Small intestine (tissue), 7 donors: ENCODE data around the gene OBSCN. TPM values are rescaled to one million over a fixed set of nuclear protein-coding genes. Genes with fewer than 3 reads are reported as not detected.

Source experiments
- DNase-seq, 2 donors: peaks; one replicate each; pipeline versions ENCODE4 v3.0.0 to v3.0.0-alpha.2; 2013
- FAIRE-seq: peaks from 2 replicates; lab custom pipeline; 2012; peaks lifted over from hg19 to GRCh38; lab: Jason Lieb, UNC
- H3K27ac ChIP-seq, 3 donors: one replicate each; pipeline ENCODE4 v1.5.1; 2013; ENCODE audit warnings: low read length in 2 of 3, mild to moderate bottlenecking in 2 of 3, control low read depth in 1 of 3, inconsistent platforms in 1 of 3, low read depth in 1 of 3, moderate library complexity in 1 of 3
- H3K27me3 ChIP-seq, 3 donors: one replicate each; pipeline ENCODE4 v1.6.1; 2013; ENCODE audit warnings: low read length in 3 of 3, inconsistent platforms in 1 of 3; ENCODE audit not compliant: control insufficient read depth in 3 of 3, insufficient read depth in 3 of 3
- H3K36me3 ChIP-seq, 3 donors: one replicate each; pipeline ENCODE4 v1.6.1; 2013; ENCODE audit warnings: low read length in 3 of 3, inconsistent platforms in 1 of 3, low read depth in 1 of 3, mild to moderate bottlenecking in 1 of 3, moderate library complexity in 1 of 3; ENCODE audit not compliant: control insufficient read depth in 3 of 3, insufficient read depth in 2 of 3
- H3K4me1 ChIP-seq, 3 donors: one replicate each; pipeline ENCODE4 v1.6.1; 2013; ENCODE audit warnings: low read length in 2 of 3, inconsistent platforms in 1 of 3, low read depth in 1 of 3, mild to moderate bottlenecking in 1 of 3, moderate library complexity in 1 of 3; ENCODE audit not compliant: control insufficient read depth in 3 of 3, insufficient read depth in 2 of 3
- H3K4me3 ChIP-seq, 3 donors: one replicate each; pipeline ENCODE4 v1.5.1; 2013; ENCODE audit warnings: low read length in 3 of 3, control low read depth in 1 of 3, inconsistent platforms in 1 of 3, low read depth in 1 of 3, mild to moderate bottlenecking in 1 of 3, moderate library complexity in 1 of 3
- H3K9me3 ChIP-seq, 2 donors: one replicate each; pipeline ENCODE4 v1.6.1; 2013; ENCODE audit warnings: low read depth in 1 of 2, low read length in 1 of 2; ENCODE audit not compliant: control insufficient read depth in 2 of 2, insufficient read depth in 1 of 2
- WGBS, 3 donors: extraction: QIAGEN DNeasy Blood & Tissue Kit; methylation state at CpG; one replicate each; pipeline ENCODE4 v1.1.7; 2013; 5-methylcytosine and 5-hydroxymethylcytosine counted together
- polyA plus RNA-seq, 4 donors: library from polyadenylated mRNA; stranded (reverse) in 3 of 4; unstranded in 1 of 4; fragments of 200-250 nt in 3 of 4; fragments of 120-200 nt in 1 of 4; gene quantifications; one replicate each; pipeline versions ENCODE4 v1.2.1 to v1.2.3, GENCODE V29; 2013
- donor health status: healthy with polysubstance abuse.
- donor health status: control.
- donor health status: control.
- donor health status: Bipolar disorder and iron deficiency.
- donor health status: healthy.

OBSCN gene
- polyA plus RNA-seq, 4 donors = 3.6 to 36.2 (median 5.7) TPM

DNA sequence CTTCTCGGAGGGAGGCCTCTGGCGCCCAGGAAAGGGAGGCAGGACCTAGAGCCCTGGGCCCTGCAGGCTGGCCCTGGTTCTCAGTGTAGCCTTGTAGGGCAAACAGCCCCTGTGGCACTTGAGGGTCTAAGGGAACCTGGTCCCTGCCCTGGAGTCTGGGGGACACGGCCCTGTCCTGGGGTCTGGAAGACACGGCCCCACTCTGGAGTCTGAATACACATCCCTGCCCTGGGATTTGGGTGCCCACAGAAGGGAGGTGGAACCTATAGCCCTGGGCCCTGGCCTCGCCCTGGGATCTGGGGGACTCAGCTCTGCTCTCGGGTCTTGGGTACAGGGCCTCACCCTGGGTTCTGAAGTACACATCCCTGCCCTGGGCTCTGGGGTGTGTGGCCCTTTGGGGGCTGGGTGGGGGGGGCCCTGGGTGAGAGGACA lies 97.9 kb downstream of the OBSCN start:
- DNase-seq = no peak
- peaks cover 0 to 15% (median 0%) of the 10 kb centered on the region in 3 donors for H3K36me3 ChIP-seq

DNA sequence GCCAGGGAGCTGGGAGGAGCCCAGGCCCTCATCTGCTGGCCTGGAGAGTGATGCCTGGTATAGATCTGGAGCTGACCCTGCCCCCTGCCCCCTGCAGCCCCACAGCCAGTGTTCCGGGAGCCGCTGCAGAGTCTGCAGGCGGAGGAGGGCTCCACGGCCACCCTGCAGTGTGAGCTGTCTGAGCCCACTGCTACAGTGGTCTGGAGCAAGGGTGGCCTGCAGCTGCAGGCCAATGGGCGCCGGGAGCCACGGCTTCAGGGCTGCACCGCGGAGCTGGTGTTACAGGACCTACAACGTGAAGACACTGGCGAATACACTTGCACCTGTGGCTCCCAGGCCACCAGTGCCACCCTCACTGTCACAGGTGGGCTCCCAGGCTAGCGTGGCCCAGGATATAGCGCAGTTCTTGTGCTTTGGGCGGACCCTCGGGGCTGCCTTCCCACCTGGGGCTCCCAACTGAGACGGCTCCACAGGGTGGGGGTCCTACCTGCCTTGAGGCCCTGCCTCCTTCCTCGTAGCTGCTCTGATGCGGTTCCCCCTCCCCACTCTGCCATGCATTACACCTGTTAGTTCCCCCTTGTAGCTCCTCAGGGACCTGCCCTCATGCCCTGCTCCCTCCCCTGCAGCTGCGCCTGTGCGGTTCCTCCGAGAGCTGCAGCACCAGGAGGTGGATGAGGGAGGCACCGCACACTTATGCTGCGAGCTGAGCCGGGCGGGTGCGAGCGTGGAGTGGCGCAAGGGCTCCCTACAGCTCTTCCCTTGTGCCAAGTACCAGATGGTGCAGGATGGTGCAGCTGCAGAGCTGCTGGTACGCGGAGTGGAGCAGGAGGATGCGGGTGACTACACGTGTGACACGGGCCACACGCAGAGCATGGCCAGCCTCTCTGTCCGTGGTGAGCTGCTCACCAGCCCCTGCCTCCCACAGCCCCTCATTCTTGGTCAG lies 98.7 kb downstream of the OBSCN start:
- Histone ChIP-seq H3K4me3 (no peak overlapping the region), H3K27me3 (no peaks in the 10 kb centered on the region), H3K4me1 (no peaks in the 10 kb centered on the region), H3K9me3 (peaks cover 3 to 27% of the 10 kb centered on the region in 2 donors), H3K36me3 (peaks cover 0 to 23% (median 0%) of the 10 kb centered on the region in 3 donors), H3K27ac (no peak overlapping the region)
- 67 to 80% (median 73%) methylated on average over 35 of the region's 35 CpGs for WGBS, 3 donors
- DNase-seq = no peak
- FAIRE-seq = no peak

More for the DNA sequence above, 97.9 kb downstream of the OBSCN start:
- Histone ChIP-seq H3K4me3 (no peak overlapping the region), H3K27me3 (no peaks in the 10 kb centered on the region), H3K27ac (no peak overlapping the region), H3K9me3 (peaks cover 3 to 24% of the 10 kb centered on the region in 2 donors), H3K4me1 (no peaks in the 10 kb centered on the region)
- WGBS, 3 donors = 73 to 88% (median 83%) methylated on average over 6 of the region's 6 CpGs
- FAIRE-seq = no peak

DNA sequence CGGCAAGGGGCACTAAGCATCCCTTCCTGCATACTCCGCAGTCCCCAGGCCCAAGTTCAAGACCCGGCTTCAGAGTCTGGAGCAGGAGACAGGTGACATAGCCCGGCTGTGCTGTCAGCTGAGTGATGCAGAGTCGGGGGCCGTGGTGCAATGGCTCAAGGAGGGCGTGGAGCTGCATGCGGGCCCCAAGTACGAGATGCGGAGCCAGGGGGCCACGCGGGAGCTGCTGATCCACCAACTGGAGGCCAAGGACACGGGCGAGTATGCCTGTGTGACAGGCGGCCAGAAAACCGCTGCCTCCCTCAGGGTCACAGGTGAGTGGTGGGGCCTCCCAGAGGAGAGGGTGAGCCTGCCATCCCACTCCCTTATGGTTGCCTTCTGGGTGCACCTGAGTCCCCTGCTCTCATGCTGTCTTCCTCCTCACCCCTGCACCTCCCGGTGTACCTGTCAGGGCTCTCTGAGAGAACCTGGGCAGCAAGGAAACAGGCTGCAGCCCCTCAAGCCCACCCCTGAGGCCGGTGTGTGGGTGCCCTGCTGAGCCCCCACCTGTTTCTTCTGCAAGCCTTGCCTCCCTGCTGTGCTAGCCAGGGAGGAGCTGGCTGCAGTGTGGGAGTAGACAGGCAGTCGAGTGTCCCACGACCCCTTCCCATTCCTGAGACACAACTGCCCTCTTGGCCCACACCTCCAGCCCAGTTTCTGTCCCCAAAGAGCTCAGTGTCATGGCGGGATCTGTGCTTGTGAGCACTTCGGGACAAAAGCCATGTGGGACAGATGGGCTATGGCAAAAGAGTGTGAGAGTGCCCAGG lies 99.6 kb downstream of the OBSCN start:
- Histone ChIP-seq H3K36me3 (peaks cover 0 to 31% (median 0%) of the 10 kb centered on the region in 3 donors), H3K27me3 (no peaks in the 10 kb centered on the region), H3K4me3 (no peak overlapping the region), H3K4me1 (no peaks in the 10 kb centered on the region), H3K9me3 (peaks cover 4 to 30% of the 10 kb centered on the region in 2 donors), H3K27ac (no peak overlapping the region)
- DNase-seq (no peak), FAIRE-seq (no peak)
- WGBS, 3 donors = 73 to 80% (median 75%) methylated on average over 22 of the region's 22 CpGs

DNA sequence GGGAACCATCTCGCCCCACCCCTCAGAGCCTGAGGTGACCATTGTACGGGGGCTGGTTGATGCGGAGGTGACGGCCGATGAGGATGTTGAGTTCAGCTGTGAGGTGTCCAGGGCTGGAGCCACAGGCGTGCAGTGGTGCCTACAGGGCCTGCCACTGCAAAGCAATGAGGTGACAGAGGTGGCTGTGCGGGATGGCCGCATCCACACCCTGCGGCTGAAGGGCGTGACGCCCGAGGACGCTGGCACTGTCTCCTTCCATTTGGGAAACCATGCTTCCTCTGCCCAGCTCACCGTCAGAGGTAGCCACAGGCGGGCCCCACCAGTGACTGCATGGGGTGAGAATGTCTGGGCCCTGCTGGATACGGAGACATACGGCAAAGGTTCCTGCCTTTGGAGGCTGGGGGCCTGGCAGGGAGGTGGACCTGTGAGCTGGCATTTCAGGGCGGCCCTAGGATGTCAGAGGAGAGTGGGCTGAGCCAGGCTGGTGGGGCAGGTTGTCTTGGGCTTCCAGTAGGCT lies 100.3 kb downstream of the OBSCN start:
- no peak for FAIRE-seq
- DNase-seq = no peak
- Histone ChIP-seq H3K4me1 (no peaks in the 10 kb centered on the region), H3K9me3 (peaks cover 2 to 30% of the 10 kb centered on the region in 2 donors), H3K27me3 (no peaks in the 10 kb centered on the region), H3K36me3 (peaks cover 0 to 30% (median 0%) of the 10 kb centered on the region in 3 donors), H3K27ac (no peak overlapping the region), H3K4me3 (no peak overlapping the region)
- 85 to 92% (median 86%) methylated on average over 18 of the region's 18 CpGs for WGBS, 3 donors

DNA sequence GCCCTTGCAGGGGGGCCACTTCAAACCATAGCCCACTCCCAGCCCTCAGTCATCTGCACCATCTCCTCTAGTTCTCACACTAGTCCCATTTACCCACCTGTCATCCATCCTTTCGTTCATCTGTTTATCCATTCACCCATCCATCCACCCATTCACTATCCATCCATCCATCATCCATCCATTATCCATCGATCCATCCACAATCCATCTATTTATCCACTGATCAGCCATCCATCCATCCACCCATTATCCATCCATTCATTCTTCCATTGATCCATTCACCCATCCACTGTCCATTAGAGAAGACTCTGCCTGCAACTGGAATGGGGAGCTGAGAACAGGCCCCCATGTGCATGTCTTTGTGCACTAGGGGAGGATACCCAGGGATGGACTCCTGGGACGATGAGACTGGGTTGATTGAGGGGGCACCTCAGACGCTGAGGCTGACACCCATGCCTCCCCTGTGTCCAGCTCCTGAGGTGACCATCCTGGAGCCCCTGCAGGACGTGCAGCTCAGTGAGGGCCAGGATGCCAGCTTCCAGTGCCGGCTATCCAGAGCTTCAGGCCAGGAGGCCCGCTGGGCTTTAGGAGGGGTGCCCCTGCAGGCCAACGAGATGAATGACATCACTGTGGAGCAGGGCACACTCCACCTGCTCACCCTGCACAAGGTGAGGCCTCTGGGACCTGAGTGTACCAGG lies 100.9 kb downstream of the OBSCN start:
- WGBS, 3 donors = 67 to 80% (median 77%) methylated on average over 8 of the region's 8 CpGs
- Histone ChIP-seq H3K36me3 (peaks cover 0 to 30% (median 0%) of the 10 kb centered on the region in 3 donors), H3K4me1 (no peaks in the 10 kb centered on the region), H3K27me3 (no peaks in the 10 kb centered on the region), H3K27ac (no peak overlapping the region), H3K4me3 (no peak overlapping the region), H3K9me3 (peaks cover 2 to 34% of the 10 kb centered on the region in 2 donors)
- FAIRE-seq (no peak), DNase-seq (no peak)

DNA sequence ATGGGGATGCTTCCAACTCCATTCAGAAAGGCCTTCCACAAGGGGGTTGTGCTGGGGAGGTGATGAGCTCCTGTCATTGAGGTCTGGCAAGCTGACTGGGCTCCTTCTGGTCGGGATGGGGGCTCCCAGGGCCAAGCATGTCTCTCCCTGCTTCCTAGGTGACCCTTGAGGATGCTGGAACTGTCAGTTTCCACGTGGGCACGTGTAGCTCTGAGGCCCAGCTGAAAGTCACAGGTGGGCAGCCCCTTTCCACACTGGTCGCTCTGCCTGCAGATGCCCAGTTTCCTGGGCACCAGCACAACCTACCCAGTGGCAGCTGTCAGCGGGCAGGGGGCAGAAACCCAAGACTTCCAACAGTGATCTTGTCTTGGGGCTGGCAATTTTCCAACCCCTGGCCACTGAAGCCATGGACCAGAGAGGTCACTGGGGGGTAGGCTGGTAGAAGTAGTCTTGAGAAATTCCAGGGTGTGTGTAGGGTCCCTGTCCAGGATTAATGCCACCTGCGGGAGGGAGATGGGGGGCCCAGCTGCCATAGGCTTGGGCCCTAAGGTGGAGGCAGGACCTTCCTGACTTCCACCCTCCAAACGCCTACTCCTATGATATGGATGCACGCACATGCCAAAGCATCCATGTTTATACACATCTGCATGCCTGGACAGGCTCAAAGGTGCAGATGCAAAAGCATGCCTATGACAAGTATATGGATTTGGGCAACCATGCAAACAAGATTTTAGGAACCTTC lies 101.7 kb downstream of the OBSCN start:
- WGBS, 3 donors = 78 to 87% (median 83%) methylated on average over 6 to 8 of the region's 8 CpGs
- Histone ChIP-seq H3K36me3 (peaks cover 0 to 26% (median 0%) of the 10 kb centered on the region in 3 donors), H3K27ac (no peak overlapping the region), H3K9me3 (peaks cover 2 to 38% of the 10 kb centered on the region in 2 donors), H3K4me1 (no peaks in the 10 kb centered on the region), H3K27me3 (no peaks in the 10 kb centered on the region), H3K4me3 (no peak overlapping the region)
- FAIRE-seq = no peak
- DNase-seq = no peak

DNA sequence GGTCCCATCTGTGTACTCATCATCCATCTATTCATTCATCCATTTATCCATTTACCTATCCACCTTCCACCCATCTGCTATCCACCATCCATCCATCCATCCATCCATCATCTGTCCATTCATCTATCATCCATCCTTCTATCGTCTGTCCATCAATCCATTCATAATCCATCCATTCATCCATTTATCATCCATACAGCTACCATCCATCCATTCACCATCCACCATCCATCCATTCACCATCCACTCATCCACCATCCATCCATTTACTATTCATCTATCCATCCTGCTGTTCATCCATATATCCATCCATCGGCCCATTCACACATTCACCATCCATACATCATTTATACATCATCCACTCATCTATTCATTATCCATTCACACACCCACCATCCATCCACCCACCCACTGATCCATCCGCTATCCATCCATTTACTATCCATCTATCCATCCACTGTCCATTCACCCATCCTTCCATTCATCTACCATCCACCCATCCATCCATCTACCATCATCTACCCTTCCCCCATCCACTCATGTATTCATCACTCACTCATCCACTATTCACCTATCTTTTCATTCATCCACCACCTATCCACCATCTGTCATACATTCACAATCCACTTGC lies 102.4 kb downstream of the OBSCN start:
- Histone ChIP-seq H3K27ac (no peak overlapping the region), H3K4me3 (no peak overlapping the region), H3K27me3 (no peaks in the 10 kb centered on the region), H3K4me1 (no peaks in the 10 kb centered on the region), H3K9me3 (peaks cover 2 to 38% of the 10 kb centered on the region in 2 donors), H3K36me3 (peaks cover 0 to 26% (median 0%) of the 10 kb centered on the region in 3 donors)
- no peak for DNase-seq
- FAIRE-seq = no peak
- WGBS, 3 donors = 89 to 96% (median 96%) methylated on average over 3 of the region's 3 CpGs
